ENCODE results near the gene SLC22A2. TPM values are rescaled to one million over a fixed set of nuclear protein-coding genes. Genes with fewer than 3 reads are reported as not detected.

The SLC22A2 gene
- total RNA-seq, 2 donors from 2014 or later, result not detected

- Histone ChIP-seq H3K27me3 (replicated peaks; ENCODE audit: insufficient read depth) (no peaks in the 10 kb centered on the region), H3K4me1 (replicated peaks) (no peaks in the 10 kb centered on the region), H3K9me3 (no peaks in the 10 kb centered on the region), H3K27ac (peak overlapping the region in 1 of 2 donors; percentile 43), H3K4me3 (no peak overlapping the region), H3K36me3 (no peaks in the 10 kb centered on the region)
- no peak for TF ChIP-seq POLR2A (IDR thresholded peaks at IDR 0.05)
- DNase-seq (ENCODE audit: low spot score), result no peak
- intact Hi-C loops (cut with DNase I), result no loop called here
- WGBS, result 21% methylated on average over 1 of the region's 1 CpG
These were observed 77.9 kb downstream of the SLC22A2 start for GRCh38 chr6:160180706-160181105.

- no peaks in the 10 kb centered on the region for H3K36me3 ChIP-seq
- H3K9me3 ChIP-seq, result no peaks in the 10 kb centered on the region
- no peak overlapping the region for H3K27ac ChIP-seq
- TF ChIP-seq POLR2AphosphoS5 (IDR thresholded peaks at IDR 0.05) (no peak), CTCF (IDR thresholded peaks at IDR 0.05) (no peak), POLR2A (IDR thresholded peaks at IDR 0.05) (no peak)
- H3K27me3 ChIP-seq (replicated peaks; ENCODE audit: insufficient read depth), result no peaks in the 10 kb centered on the region
- no peaks in the 10 kb centered on the region for H3K4me1 ChIP-seq (replicated peaks)
- no peak overlapping the region for H3K4me3 ChIP-seq
- WGBS, result 73% methylated on average over 5 of the region's 5 CpGs
- intact Hi-C loops (cut with DNase I), result no loop called here
- DNase-seq (ENCODE audit: low spot score), result no peak
These were observed 80.3 kb downstream of the SLC22A2 start for GRCh38 chr6:160178271-160178670.

GRCh38 chr6:160177220-160177619 is 81.4 kb downstream of the SLC22A2 start:
- TF ChIP-seq POLR2A (IDR thresholded peaks at IDR 0.05), result no peak
- no peak for TF ChIP-seq CTCF (IDR thresholded peaks at IDR 0.05)
- TF ChIP-seq POLR2AphosphoS5 (IDR thresholded peaks at IDR 0.05), result no peak
- DNase-seq (ENCODE audit: low spot score), result no peak
- Histone ChIP-seq H3K36me3 (no peaks in the 10 kb centered on the region), H3K9me3 (no peaks in the 10 kb centered on the region), H3K4me1 (replicated peaks) (no peaks in the 10 kb centered on the region), H3K4me3 (no peak overlapping the region), H3K27me3 (replicated peaks; ENCODE audit: insufficient read depth) (no peaks in the 10 kb centered on the region), H3K27ac (no peak overlapping the region)
- 46% methylated on average over 2 of the region's 2 CpGs for WGBS
- intact Hi-C loops (cut with DNase I), result no loop called here

GRCh38 chr6:160174681-160175080 is 83.9 kb downstream of the SLC22A2 start:
- Histone ChIP-seq H3K9me3 (no peaks in the 10 kb centered on the region), H3K36me3 (no peaks in the 10 kb centered on the region), H3K27me3 (replicated peaks; ENCODE audit: insufficient read depth) (no peaks in the 10 kb centered on the region), H3K27ac (peak overlapping the region in 1 of 2 donors; percentile 84), H3K4me3 (no peak overlapping the region), H3K4me1 (replicated peaks) (no peaks in the 10 kb centered on the region)
- 32% methylated on average over 2 of the region's 2 CpGs for WGBS
- TF ChIP-seq POLR2AphosphoS5 (IDR thresholded peaks at IDR 0.05) (no peak), CTCF (IDR thresholded peaks at IDR 0.05) (no peak), POLR2A (IDR thresholded peaks at IDR 0.05) (no peak)
- DNase-seq (ENCODE audit: low spot score), result no peak
- intact Hi-C loops (cut with DNase I), result no loop called here

GRCh38 chr6:160173806-160174527 is 84.7 kb downstream of the SLC22A2 start:
- WGBS, result 45% methylated on average over 9 of the region's 9 CpGs

More at GRCh38 chr6:160173806-160174527, 84.7 kb downstream of the SLC22A2 start:
- TF ChIP-seq CTCF (IDR thresholded peaks at IDR 0.05), result no peak
- no peaks in the 10 kb centered on the region for H3K36me3 ChIP-seq
- H3K4me1 ChIP-seq (replicated peaks), result no peaks in the 10 kb centered on the region
- no peaks in the 10 kb centered on the region for H3K27me3 ChIP-seq (replicated peaks; ENCODE audit: insufficient read depth)
- no peaks in the 10 kb centered on the region for H3K9me3 ChIP-seq
- no peak for DNase-seq (ENCODE audit: low spot score)
- H3K4me3 ChIP-seq, result no peak overlapping the region
- H3K27ac ChIP-seq, result peak overlapping the region; percentile 74 to 84
- intact Hi-C loops (cut with DNase I), result no loop called here
